ENCODE measurements around the gene ATP5ME. TPM values are rescaled to one million over a fixed set of nuclear protein-coding genes. Genes with fewer than 3 reads are reported as not detected.

Gene ATP5ME
- total and polyA plus RNA-seq, 8 donors: 88.4 to 318 (median 115) TPM

DNA sequence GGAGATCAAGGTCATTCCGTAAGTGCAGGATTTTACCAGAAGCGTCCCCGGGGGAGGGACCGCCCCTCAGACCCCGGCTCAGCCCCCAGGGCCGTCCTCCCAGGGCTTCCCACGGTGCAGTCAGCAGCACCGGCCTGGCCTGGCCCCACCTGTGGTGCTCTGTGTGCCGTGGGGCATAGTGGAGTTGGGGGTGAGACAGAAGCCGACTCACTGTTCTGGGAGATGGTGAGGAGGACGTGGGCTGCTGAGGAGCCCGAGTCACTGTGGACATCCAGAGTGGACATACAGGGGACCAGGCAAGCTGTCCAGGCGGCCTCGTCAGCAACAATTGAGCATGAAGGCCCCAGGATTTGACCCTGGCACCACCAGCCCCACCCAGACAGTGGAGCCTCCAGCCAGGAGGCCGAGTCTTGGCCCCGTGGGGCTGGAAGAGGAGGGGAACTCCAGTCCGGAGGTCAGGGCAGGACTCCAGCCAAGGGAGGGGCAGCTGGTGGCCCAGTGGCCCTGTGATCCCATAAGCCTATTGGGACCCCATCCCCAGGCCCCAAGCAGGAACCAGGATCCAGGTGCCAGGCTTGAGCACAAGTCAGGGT is 19.1 kb downstream of the ATP5ME start:
- intact Hi-C loops (cut with DNase I): no loop called here
- ATAC-seq (no peak), FAIRE-seq (no peak), DNase-seq (peak in 1 of 6 donors; percentile 52)
- H3K27me3 ChIP-seq: no peaks in the 10 kb centered on the region
- H3K27ac ChIP-seq: no peak overlapping the region
- H3K36me3 ChIP-seq: no peaks in the 10 kb centered on the region
- H3K4me3 ChIP-seq: no peak overlapping the region
- no peaks in the 10 kb centered on the region for H3K4me1 ChIP-seq
- TF ChIP-seq, protein P1, sequence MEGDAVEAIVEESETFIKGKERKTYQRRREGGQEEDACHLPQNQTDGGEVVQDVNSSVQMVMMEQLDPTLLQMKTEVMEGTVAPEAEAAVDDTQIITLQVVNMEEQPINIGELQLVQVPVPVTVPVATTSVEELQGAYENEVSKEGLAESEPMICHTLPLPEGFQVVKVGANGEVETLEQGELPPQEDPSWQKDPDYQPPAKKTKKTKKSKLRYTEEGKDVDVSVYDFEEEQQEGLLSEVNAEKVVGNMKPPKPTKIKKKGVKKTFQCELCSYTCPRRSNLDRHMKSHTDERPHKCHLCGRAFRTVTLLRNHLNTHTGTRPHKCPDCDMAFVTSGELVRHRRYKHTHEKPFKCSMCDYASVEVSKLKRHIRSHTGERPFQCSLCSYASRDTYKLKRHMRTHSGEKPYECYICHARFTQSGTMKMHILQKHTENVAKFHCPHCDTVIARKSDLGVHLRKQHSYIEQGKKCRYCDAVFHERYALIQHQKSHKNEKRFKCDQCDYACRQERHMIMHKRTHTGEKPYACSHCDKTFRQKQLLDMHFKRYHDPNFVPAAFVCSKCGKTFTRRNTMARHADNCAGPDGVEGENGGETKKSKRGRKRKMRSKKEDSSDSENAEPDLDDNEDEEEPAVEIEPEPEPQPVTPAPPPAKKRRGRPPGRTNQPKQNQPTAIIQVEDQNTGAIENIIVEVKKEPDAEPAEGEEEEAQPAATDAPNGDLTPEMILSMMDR (IDR thresholded peaks at IDR 0.05): no peak
- WGBS, 2 donors: 39 to 46% methylated on average over 17 of the region's 17 CpGs
- no peaks in the 10 kb centered on the region for H3K9me3 ChIP-seq

GRCh38 chr4:654503-654845 is 19.6 kb downstream of the ATP5ME start:
- Histone ChIP-seq H3K4me3 (no peak overlapping the region), H3K36me3 (no peaks in the 10 kb centered on the region), H3K27me3 (no peaks in the 10 kb centered on the region), H3K4me1 (no peaks in the 10 kb centered on the region), H3K27ac (no peak overlapping the region), H3K9me3 (no peaks in the 10 kb centered on the region)
- DNase-seq: peak in 1 of 6 donors; percentile 27
- no peak for ATAC-seq
- intact Hi-C loops (cut with DNase I): no loop called here
- TF ChIP-seq, protein P1 (IDR thresholded peaks at IDR 0.05): no peak
- 83 to 93% methylated on average over 17 of the region's 17 CpGs for WGBS, 2 donors
- FAIRE-seq: no peak

DNA sequence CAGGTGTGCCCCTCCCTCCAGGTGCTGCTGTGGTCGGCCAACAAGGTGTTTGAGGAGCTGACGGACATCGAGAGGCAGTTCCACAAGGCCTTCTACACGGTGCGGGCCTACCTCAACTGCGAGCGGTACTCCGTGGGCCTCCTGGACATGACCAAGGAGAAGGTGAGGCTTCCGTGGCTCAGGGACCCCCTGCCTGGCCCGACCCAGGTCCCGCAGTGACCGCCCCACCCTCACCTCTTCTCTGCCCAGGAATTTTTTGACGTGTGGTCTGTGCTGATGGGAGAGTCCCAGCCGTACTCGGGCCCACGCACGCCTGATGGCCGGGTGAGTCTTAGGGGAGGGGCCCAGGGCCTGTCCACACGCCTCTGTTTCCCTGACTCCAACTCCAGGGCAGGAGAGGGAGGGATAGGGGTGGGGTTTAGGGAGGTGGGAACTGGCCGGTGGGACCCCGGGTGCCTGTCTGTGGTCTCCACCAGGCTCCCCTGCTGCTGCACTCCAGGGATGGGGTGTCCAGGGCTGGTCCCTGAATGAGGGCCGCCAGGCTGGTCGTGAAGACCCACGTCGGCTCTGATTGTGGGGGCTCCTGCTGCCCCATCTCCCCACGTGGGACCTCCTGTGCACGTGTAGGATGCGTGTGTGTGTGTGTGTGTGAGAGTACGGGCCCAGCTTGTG is 20.1 kb downstream of the ATP5ME start:
- TF ChIP-seq, protein P1 (IDR thresholded peaks at IDR 0.05): no peak
- no peak overlapping the region for H3K4me3 ChIP-seq
- H3K9me3 ChIP-seq: no peaks in the 10 kb centered on the region
- FAIRE-seq (no peak), ATAC-seq (no peak), DNase-seq (peak in 1 of 6 donors; percentile 40)
- no peaks in the 10 kb centered on the region for H3K4me1 ChIP-seq
- H3K27ac ChIP-seq: no peak overlapping the region
- WGBS, 2 donors: 74 to 83% methylated on average over 29 of the region's 29 CpGs
- intact Hi-C loops (cut with DNase I): no loop called here
- H3K27me3 ChIP-seq: no peaks in the 10 kb centered on the region
- no peaks in the 10 kb centered on the region for H3K36me3 ChIP-seq

GRCh38 chr4:653080-653821 is 20.8 kb downstream of the ATP5ME start:
- DNase-seq: peak in 1 of 6 donors; percentile 34
- Histone ChIP-seq H3K4me1 (no peaks in the 10 kb centered on the region), H3K4me3 (no peak overlapping the region), H3K27me3 (no peaks in the 10 kb centered on the region), H3K27ac (no peak overlapping the region), H3K36me3 (no peaks in the 10 kb centered on the region), H3K9me3 (no peaks in the 10 kb centered on the region)
- TF ChIP-seq, protein P1 (IDR thresholded peaks at IDR 0.05): no peak
- 85 to 86% methylated on average over 35 of the region's 35 CpGs for WGBS, 2 donors
- intact Hi-C loops (cut with DNase I): no loop called here
- no peak for ATAC-seq
- FAIRE-seq: no peak
